BJ (cell line): ENCODE data around the gene DOCK1. TPM values are rescaled to one million over a fixed set of nuclear protein-coding genes. Genes with fewer than 3 reads are reported as not detected.

ENCODE experiments used
- CTCF ChIA-PET: fragments of 350-600 bp; formaldehyde crosslinking; extraction: SDS; loops from one replicate; lab custom pipeline; 2021; ENCODE audit warnings: antibody characterized with exemption, inconsistent platforms; lab: Yijun Ruan, JAX
- POLR2A ChIA-PET: fragments of 300-600 bp; sonication (Branson Sonifier 250); formaldehyde crosslinking; extraction: SDS; loops from one replicate; lab custom pipeline; 2021; ENCODE audit warnings: antibody characterized with exemption; lab: Charles Lee
- DNase-seq: peaks from one replicate; pipeline ENCODE4 v3.0.0-alpha.2; 2011; ENCODE audit warnings: low read depth
- H3K27me3 ChIP-seq: 2 replicates; pipeline ENCODE4 v1.6.0; 2011; ENCODE audit warnings: low read length; ENCODE audit not compliant: control insufficient read depth, insufficient read depth
- H3K36me3 ChIP-seq: 2 replicates; pipeline ENCODE4 v1.5.1; 2011; ENCODE audit warnings: low read length; ENCODE audit not compliant: control insufficient read depth, insufficient read depth
- H3K4me3 ChIP-seq: 2 replicates; pipeline ENCODE4 v1.5.1; 2011; ENCODE audit warnings: low read depth, mild to moderate bottlenecking, control low read depth, low read length
- polyA plus RNA-seq: library from polyadenylated mRNA; depleted of rRNA; stranded (reverse); fragments of >200 nt; gene quantifications from 2 replicates; pipeline ENCODE4 v1.2.3, GENCODE V29; 2011
- TF ChIP-seq, protein P1 (sequence below): IDR thresholded peaks from 2 replicates; pipeline ENCODE4 v1.5.1; 2011; ENCODE audit warnings: low read depth, mild to moderate bottlenecking, control low read depth, inconsistent platforms, low read length, moderate library complexity; ENCODE audit not compliant: insufficient read depth

DOCK1 gene
- polyA plus RNA-seq, 1 experiment, result 20.0 TPM

GRCh38 chr10:127090138-127090537 is 184.9 kb downstream of the DOCK1 start:
- H3K27me3 ChIP-seq, result no peaks in the 10 kb centered on the region
- TF ChIP-seq, protein P1, sequence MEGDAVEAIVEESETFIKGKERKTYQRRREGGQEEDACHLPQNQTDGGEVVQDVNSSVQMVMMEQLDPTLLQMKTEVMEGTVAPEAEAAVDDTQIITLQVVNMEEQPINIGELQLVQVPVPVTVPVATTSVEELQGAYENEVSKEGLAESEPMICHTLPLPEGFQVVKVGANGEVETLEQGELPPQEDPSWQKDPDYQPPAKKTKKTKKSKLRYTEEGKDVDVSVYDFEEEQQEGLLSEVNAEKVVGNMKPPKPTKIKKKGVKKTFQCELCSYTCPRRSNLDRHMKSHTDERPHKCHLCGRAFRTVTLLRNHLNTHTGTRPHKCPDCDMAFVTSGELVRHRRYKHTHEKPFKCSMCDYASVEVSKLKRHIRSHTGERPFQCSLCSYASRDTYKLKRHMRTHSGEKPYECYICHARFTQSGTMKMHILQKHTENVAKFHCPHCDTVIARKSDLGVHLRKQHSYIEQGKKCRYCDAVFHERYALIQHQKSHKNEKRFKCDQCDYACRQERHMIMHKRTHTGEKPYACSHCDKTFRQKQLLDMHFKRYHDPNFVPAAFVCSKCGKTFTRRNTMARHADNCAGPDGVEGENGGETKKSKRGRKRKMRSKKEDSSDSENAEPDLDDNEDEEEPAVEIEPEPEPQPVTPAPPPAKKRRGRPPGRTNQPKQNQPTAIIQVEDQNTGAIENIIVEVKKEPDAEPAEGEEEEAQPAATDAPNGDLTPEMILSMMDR, result no peak
- CTCF ChIA-PET, result no interaction called here
- DNase-seq, result no peak
- POLR2A ChIA-PET, result no interaction called here
- H3K4me3 ChIP-seq, result no peak overlapping the region
- peaks cover 9% of the 10 kb centered on the region for H3K36me3 ChIP-seq

DNA sequence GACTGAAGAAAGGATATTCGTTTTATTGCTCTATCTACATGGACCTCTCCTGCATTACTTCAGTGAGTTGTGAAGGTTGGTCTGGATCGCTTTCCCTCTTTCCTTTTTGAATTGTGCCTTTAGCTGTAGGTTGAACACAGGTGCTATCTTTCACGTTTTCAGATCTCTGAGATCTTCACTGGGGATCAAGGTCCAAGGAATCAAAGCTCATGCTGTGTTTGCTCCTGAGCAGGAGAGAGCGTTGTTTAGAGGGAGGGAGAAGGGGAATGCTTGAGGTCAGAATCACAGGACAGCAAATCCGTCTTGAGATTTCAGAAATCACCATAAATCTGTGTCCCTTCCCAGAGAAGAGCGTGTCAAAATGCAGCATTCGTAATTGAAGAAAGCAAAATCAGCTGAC is 186.1 kb downstream of the DOCK1 start:
- Histone ChIP-seq H3K36me3 (peaks cover 9% of the 10 kb centered on the region), H3K27me3 (no peaks in the 10 kb centered on the region), H3K4me3 (no peak overlapping the region)
- TF ChIP-seq, protein P1, result no peak
- DNase-seq, result no peak
- ChIA-PET POLR2A (no interaction called here), CTCF (interaction anchor here (1.4 kb wide), 1 partner anchor 9 kb away, joined by 3 read pairs; no protein-coding TSS in a partner anchor)

DNA sequence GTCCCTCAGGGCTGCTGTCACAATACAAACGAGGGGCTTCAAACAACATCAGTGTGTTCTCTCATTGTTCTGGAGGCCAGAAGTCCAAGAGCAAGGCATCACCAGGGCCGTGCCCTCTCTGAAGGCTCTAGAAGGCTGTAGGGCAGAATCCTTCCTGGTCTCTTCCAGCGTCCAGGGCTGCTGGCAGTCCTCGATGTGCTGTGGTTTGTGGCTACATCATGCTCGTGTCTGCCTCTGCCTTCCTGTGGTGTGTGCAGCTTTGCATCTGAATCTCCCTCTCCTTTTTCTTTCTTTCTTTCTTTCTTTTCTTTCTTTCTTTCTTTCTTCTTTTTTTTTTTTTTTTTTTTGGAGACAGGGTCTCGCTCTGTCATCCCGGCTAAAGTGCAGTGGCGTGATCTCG is 187.7 kb downstream of the DOCK1 start:
- Histone ChIP-seq H3K4me3 (no peak overlapping the region), H3K27me3 (no peaks in the 10 kb centered on the region), H3K36me3 (peaks cover 9% of the 10 kb centered on the region)
- no peak for DNase-seq
- POLR2A ChIA-PET, result no interaction called here
- TF ChIP-seq, protein P1, result no peak
- CTCF ChIA-PET, result no interaction called here

DNA sequence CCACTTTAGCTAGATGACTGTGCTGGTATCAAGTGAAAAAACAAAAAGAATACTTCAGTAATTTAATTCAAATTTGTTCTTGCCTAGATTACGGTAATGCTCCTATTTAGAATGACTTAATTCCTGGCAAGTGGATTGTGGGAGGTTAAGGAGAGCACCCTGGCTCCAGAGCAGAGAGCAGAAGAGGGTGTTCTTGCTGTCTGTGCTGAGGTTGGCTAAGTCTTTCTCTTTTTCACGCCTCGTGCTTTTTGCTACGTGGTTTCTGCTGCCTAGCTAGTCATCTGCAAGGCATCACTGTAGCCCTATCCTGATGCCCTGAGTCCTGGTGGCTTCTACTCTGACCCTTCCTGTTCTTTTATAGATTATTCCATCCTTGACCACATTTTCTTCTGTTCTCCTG is 189.8 kb downstream of the DOCK1 start:
- TF ChIP-seq, protein P1, result no peak
- no peak for DNase-seq
- Histone ChIP-seq H3K4me3 (no peak overlapping the region), H3K36me3 (peaks cover 13% of the 10 kb centered on the region), H3K27me3 (no peaks in the 10 kb centered on the region)
- ChIA-PET CTCF (no interaction called here), POLR2A (no interaction called here)

DNA sequence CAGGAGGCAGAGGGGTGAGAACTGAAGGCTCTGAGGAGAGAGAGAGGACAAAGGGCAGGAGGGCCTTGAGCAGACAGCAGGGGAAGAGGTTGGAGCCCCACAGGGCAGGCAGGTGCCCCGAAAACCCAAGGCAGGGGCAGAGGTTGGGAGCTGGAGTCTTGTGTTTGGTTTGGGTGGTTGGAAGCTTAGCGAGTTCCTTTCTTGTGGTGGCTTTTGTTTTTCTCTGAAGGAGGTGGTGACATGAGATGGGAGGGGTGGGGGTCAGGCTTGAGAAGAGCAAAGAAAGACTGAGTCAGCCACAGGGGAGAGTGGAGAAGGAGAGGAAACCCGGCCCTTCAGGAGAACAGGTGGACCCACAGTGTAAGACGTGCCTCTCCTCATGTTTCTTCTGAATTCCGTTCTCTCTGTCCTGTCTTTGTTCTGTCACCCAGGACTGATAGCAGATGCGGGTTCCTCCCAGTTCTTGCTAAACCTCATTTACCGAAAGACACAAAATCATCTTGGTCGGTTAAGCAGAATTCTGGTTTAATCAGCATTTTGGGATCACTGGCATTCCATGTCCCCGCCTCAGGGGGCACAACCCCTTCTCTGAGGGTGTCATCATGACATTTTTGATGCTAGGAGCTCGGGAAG is 195.9 kb downstream of the DOCK1 start:
- TF ChIP-seq, protein P1, result no peak
- CTCF ChIA-PET, result no interaction called here
- no peaks in the 10 kb centered on the region for H3K27me3 ChIP-seq

More for the DNA sequence above, 195.9 kb downstream of the DOCK1 start:
- no peak for DNase-seq
- POLR2A ChIA-PET, result no interaction called here
- Histone ChIP-seq H3K4me3 (no peak overlapping the region), H3K36me3 (peaks cover 7% of the 10 kb centered on the region)
